Stomach (tissue), 9 donors: ENCODE results near the gene CDH23. TPM values are rescaled to one million over a fixed set of nuclear protein-coding genes. Genes with fewer than 3 reads are reported as not detected.

Source experiments
- DNase-seq, 2 donors: peaks; one replicate each; pipeline versions ENCODE4 v3.0.0 to v3.0.0-alpha.2; 2013 to 2019
- H3K27ac ChIP-seq, 5 donors: fragments of 200-600 bp in 4 of 5; sonication (generic) in 4 of 5; one replicate each; pipeline ENCODE4 v1.5.1; 2013 to 2019; ENCODE audit warnings: mild to moderate bottlenecking in 1 of 5, moderate library complexity in 1 of 5
- H3K27me3 ChIP-seq, 3 donors: fragments of 200-600 bp; sonication (generic); one replicate each; pipeline ENCODE4 v1.5.1; 2017 to 2019; ENCODE audit warnings: mixed run types in 1 of 3
- H3K36me3 ChIP-seq, 4 donors: fragments of 200-600 bp; sonication (generic); 1 replicate in 3 of 4; 2 replicates in 1 of 4; pipeline ENCODE4 v1.5.1; 2016 to 2019
- H3K4me1 ChIP-seq, 4 donors: fragments of 200-600 bp; sonication (generic); one replicate each; pipeline ENCODE4 v1.5.1; 2016 to 2019
- H3K4me3 ChIP-seq, 4 donors: fragments of 200-600 bp; sonication (generic) in 3 of 4; one replicate each; pipeline ENCODE4 v1.5.1; 2016 to 2019; ENCODE audit warnings: mild to moderate bottlenecking in 1 of 4
- H3K9me3 ChIP-seq, 4 donors: fragments of 200-600 bp; sonication (generic); one replicate each; pipeline ENCODE4 v1.5.1; 2016 to 2019
- CTCF ChIP-seq, 7 experiments: fragments of 450-650 bp in 4 of 7; fragments of 200-600 bp in 3 of 7; sonication (generic) in 3 of 7; IDR thresholded peaks; one replicate each; pipeline ENCODE4 v1.5.1; 2016 to 2019; ENCODE audit warnings: antibody characterized with exemption in 7 of 7, control low read depth in 2 of 7, mild to moderate bottlenecking in 1 of 7
- EP300 ChIP-seq: sonication (generic); formaldehyde crosslinking; IDR thresholded peaks from one replicate; pipeline ENCODE4 v1.6.1; 2017; ENCODE audit warnings: antibody characterized with exemption
- POLR2A ChIP-seq, 4 donors: fragments of 450-650 bp; IDR thresholded peaks; one replicate each; pipeline ENCODE4 v1.6.1; 2016; ENCODE audit warnings: antibody characterized with exemption in 4 of 4, control low read depth in 2 of 4, mild to moderate bottlenecking in 1 of 4, moderate library complexity in 1 of 4
- POLR2AphosphoS5 ChIP-seq, 3 donors: sonication (generic); formaldehyde crosslinking; IDR thresholded peaks; one replicate each; pipeline ENCODE4 v1.6.1; 2016; ENCODE audit warnings: antibody characterized with exemption in 3 of 3
- WGBS, 5 donors: extraction: QIAGEN DNeasy Blood & Tissue Kit in 3 of 5; methylation state at CpG; one replicate each; pipeline versions ENCODE4 v1.1.5 to v1.1.7; 2013 to 2018; 5-methylcytosine and 5-hydroxymethylcytosine counted together
- intact Hi-C: fragments of 100-400 bp; cut with DNase I; formaldehyde crosslinking; loops from one replicate; pipeline ENCODE4 v1.15.1; 2023; ENCODE audit warnings: low total_unique reads
- polyA plus RNA-seq, 3 donors: library from polyadenylated mRNA; stranded (reverse); fragments of 200-250 nt; gene quantifications; one replicate each; pipeline ENCODE4 v1.2.3, GENCODE V29; 2013
- total RNA-seq, 5 donors: library from RNA; depleted of rRNA; stranded (reverse); fragments of >200 nt; gene quantifications; one replicate each; pipeline versions ENCODE4 v1.1.0 to v1.2.3, GENCODE V29; 2014 to 2016
- donor health status: healthy with polysubstance abuse.
- donor health status: Bipolar disorder and iron deficiency.
- donor health status: healthy.

Gene CDH23
- total and polyA plus RNA-seq, 8 donors, result 0.31 to 8.2 (median 2.2) TPM

GRCh38 chr10:71361581-71361980 lies 35.1 kb upstream of the CDH23 start:
- no peaks in the 10 kb centered on the region for H3K4me1 ChIP-seq
- 96 to 97% (median 96%) methylated on average over 7 of the region's 7 CpGs for WGBS, 5 donors

GRCh38 chr10:71362141-71362540 lies 34.6 kb upstream of the CDH23 start:
- intact Hi-C loops, result no loop called here
- 94 to 96% (median 94%) methylated on average over 16 of the region's 16 CpGs for WGBS, 5 donors

More at GRCh38 chr10:71361581-71361980, 35.1 kb upstream of the CDH23 start:
- no peak overlapping the region for H3K27ac ChIP-seq
- H3K36me3 ChIP-seq, result peaks cover 15 to 71% (median 65%) of the 10 kb centered on the region in 4 donors
- H3K27me3 ChIP-seq, result no peaks in the 10 kb centered on the region
- H3K9me3 ChIP-seq, result no peaks in the 10 kb centered on the region
- DNase-seq, result no peak
- no peak for TF ChIP-seq EP300
- TF ChIP-seq POLR2AphosphoS5 (IDR thresholded peaks at IDR 0.05), result no peak
- TF ChIP-seq CTCF (IDR thresholded peaks at IDR 0.05), result no peak
- no peak for TF ChIP-seq POLR2A (IDR thresholded peaks at IDR 0.05)
- no peak overlapping the region for H3K4me3 ChIP-seq
- intact Hi-C loops, result no loop called here

GRCh38 chr10:71363936-71364335 lies 32.8 kb upstream of the CDH23 start:
- no peak for DNase-seq
- no peaks in the 10 kb centered on the region for H3K27me3 ChIP-seq
- no peak overlapping the region for H3K4me3 ChIP-seq
- H3K36me3 ChIP-seq, result peaks cover 5 to 48% (median 42%) of the 10 kb centered on the region in 4 donors
- intact Hi-C loops, result no loop called here
- no peaks in the 10 kb centered on the region for H3K4me1 ChIP-seq
- no peaks in the 10 kb centered on the region for H3K9me3 ChIP-seq
- no peak overlapping the region for H3K27ac ChIP-seq
- no peak for TF ChIP-seq EP300
- no peak for TF ChIP-seq POLR2AphosphoS5 (IDR thresholded peaks at IDR 0.05)
- no peak for TF ChIP-seq POLR2A (IDR thresholded peaks at IDR 0.05)

More at GRCh38 chr10:71362141-71362540, 34.6 kb upstream of the CDH23 start:
- no peak for DNase-seq
- TF ChIP-seq CTCF (IDR thresholded peaks at IDR 0.05) (no peak), POLR2AphosphoS5 (IDR thresholded peaks at IDR 0.05) (no peak)
- H3K4me3 ChIP-seq, result no peak overlapping the region
- no peaks in the 10 kb centered on the region for H3K4me1 ChIP-seq
- H3K27ac ChIP-seq, result no peak overlapping the region
- peaks cover 9 to 66% (median 60%) of the 10 kb centered on the region in 4 donors for H3K36me3 ChIP-seq
- no peaks in the 10 kb centered on the region for H3K9me3 ChIP-seq
- H3K27me3 ChIP-seq, result no peaks in the 10 kb centered on the region

GRCh38 chr10:71365366-71365765 lies 31.4 kb upstream of the CDH23 start:
- DNase-seq, result no peak
- Histone ChIP-seq H3K27ac (no peak overlapping the region), H3K4me1 (no peaks in the 10 kb centered on the region), H3K27me3 (no peaks in the 10 kb centered on the region), H3K9me3 (no peaks in the 10 kb centered on the region), H3K4me3 (no peak overlapping the region), H3K36me3 (peaks cover 5 to 37% (median 32%) of the 10 kb centered on the region in 4 donors)
- TF ChIP-seq CTCF (IDR thresholded peaks at IDR 0.05), result no peak
- TF ChIP-seq POLR2A (IDR thresholded peaks at IDR 0.05), result no peak
- no peak for TF ChIP-seq EP300
- no peak for TF ChIP-seq POLR2AphosphoS5 (IDR thresholded peaks at IDR 0.05)
- intact Hi-C loops, result no loop called here
- WGBS, 5 donors, result 95 to 97% (median 96%) methylated on average over 6 of the region's 6 CpGs

GRCh38 chr10:71366690-71367089 lies 30.0 kb upstream of the CDH23 start:
- intact Hi-C loops, result no loop called here
- Histone ChIP-seq H3K36me3 (peaks cover 5 to 30% (median 27%) of the 10 kb centered on the region in 4 donors), H3K27ac (no peak overlapping the region), H3K27me3 (no peaks in the 10 kb centered on the region), H3K4me3 (no peak overlapping the region), H3K4me1 (peaks cover 0 to 6% (median 0%) of the 10 kb centered on the region in 4 donors), H3K9me3 (no peaks in the 10 kb centered on the region)
- TF ChIP-seq EP300 (no peak), POLR2A (IDR thresholded peaks at IDR 0.05) (no peak), POLR2AphosphoS5 (IDR thresholded peaks at IDR 0.05) (no peak), CTCF (IDR thresholded peaks at IDR 0.05) (no peak)
- DNase-seq, result no peak
- 82 to 92% (median 89%) methylated on average over 8 of the region's 8 CpGs for WGBS, 5 donors
